Peyer's patch (tissue), 4 donors: ENCODE measurements around the gene POLA1. TPM values are rescaled to one million over a fixed set of nuclear protein-coding genes. Genes with fewer than 3 reads are reported as not detected.

Source experiments
- DNase-seq, 3 donors: peaks; one replicate each; pipeline ENCODE4 v3.0.0-alpha.2; 2017 to 2019
- H3K27ac ChIP-seq, 4 donors: fragments of 200-600 bp; sonication (generic); one replicate each; pipeline ENCODE4 v1.5.1; 2016 to 2019
- H3K27me3 ChIP-seq, 2 donors: fragments of 200-600 bp; sonication (generic); one replicate each; pipeline ENCODE4 v1.5.1; 2019
- H3K36me3 ChIP-seq, 3 donors: fragments of 200-600 bp; sonication (generic); one replicate each; pipeline ENCODE4 v1.5.1; 2016 to 2019
- H3K4me1 ChIP-seq, 4 donors: fragments of 200-600 bp; sonication (generic); one replicate each; pipeline ENCODE4 v1.5.1; 2016 to 2019
- H3K4me3 ChIP-seq, 4 donors: fragments of 200-600 bp; sonication (generic); 1 replicate in 3 of 4; 2 replicates in 1 of 4; pipeline ENCODE4 v1.5.1; 2016 to 2019; ENCODE audit warnings: mild to moderate bottlenecking in 1 of 4
- H3K9me3 ChIP-seq, 4 donors: fragments of 200-600 bp; sonication (generic); one replicate each; pipeline ENCODE4 v1.5.1; 2016 to 2019; ENCODE audit warnings: mild to moderate bottlenecking in 1 of 4
- CTCF ChIP-seq, 6 experiments: fragments of 450-650 bp in 4 of 6; fragments of 200-600 bp in 2 of 6; sonication (generic) in 1 of 6; IDR thresholded peaks; one replicate each; pipeline ENCODE4 v1.5.1; 2017 to 2019; ENCODE audit warnings: antibody characterized with exemption in 6 of 6, mild to moderate bottlenecking in 3 of 6, moderate library complexity in 1 of 6
- POLR2A ChIP-seq, 2 donors: fragments of 450-650 bp; IDR thresholded peaks; one replicate each; pipeline ENCODE4 v1.5.1; 2017; ENCODE audit warnings: antibody characterized with exemption in 2 of 2, mild to moderate bottlenecking in 2 of 2, moderate library complexity in 2 of 2
- total RNA-seq, 4 donors: library from RNA; depleted of rRNA; stranded (reverse); fragments of >200 nt; gene quantifications; one replicate each; pipeline ENCODE4 v1.1.0, GENCODE V29; 2016

The POLA1 gene
- total RNA-seq, 4 donors from 2014 or later, result 5.3 to 51.2 (median 9.5) TPM

- no peaks in the 10 kb centered on the region for H3K9me3 ChIP-seq
- no peak for TF ChIP-seq CTCF (IDR thresholded peaks at IDR 0.05)
- no peak for TF ChIP-seq POLR2A (IDR thresholded peaks at IDR 0.05)
- no peak overlapping the region for H3K4me3 ChIP-seq
- H3K27ac ChIP-seq, result no peak overlapping the region
- no peaks in the 10 kb centered on the region for H3K27me3 ChIP-seq
- no peak for DNase-seq
- H3K4me1 ChIP-seq, result no peaks in the 10 kb centered on the region
- no peaks in the 10 kb centered on the region for H3K36me3 ChIP-seq
These were observed 270.1 kb downstream of the POLA1 start for GRCh38 chrX:24963823-24964222.

GRCh38 chrX:24965372-24965771, 271.7 kb downstream of the POLA1 start:
- TF ChIP-seq POLR2A (IDR thresholded peaks at IDR 0.05), result no peak
- no peak for TF ChIP-seq CTCF (IDR thresholded peaks at IDR 0.05)
- no peaks in the 10 kb centered on the region for H3K27me3 ChIP-seq
- no peaks in the 10 kb centered on the region for H3K36me3 ChIP-seq
- no peak for DNase-seq
- no peaks in the 10 kb centered on the region for H3K4me1 ChIP-seq
- H3K27ac ChIP-seq, result no peak overlapping the region
- H3K9me3 ChIP-seq, result no peaks in the 10 kb centered on the region
- H3K4me3 ChIP-seq, result no peak overlapping the region

GRCh38 chrX:24969812-24970211, 276.1 kb downstream of the POLA1 start:
- no peak for TF ChIP-seq POLR2A (IDR thresholded peaks at IDR 0.05)
- TF ChIP-seq CTCF (IDR thresholded peaks at IDR 0.05), result no peak
- H3K4me3 ChIP-seq, result no peak overlapping the region
- no peaks in the 10 kb centered on the region for H3K4me1 ChIP-seq
- no peak overlapping the region for H3K27ac ChIP-seq
- no peaks in the 10 kb centered on the region for H3K27me3 ChIP-seq
- no peaks in the 10 kb centered on the region for H3K36me3 ChIP-seq
- no peaks in the 10 kb centered on the region for H3K9me3 ChIP-seq
- DNase-seq, result no peak

GRCh38 chrX:24979081-24979480, 285.4 kb downstream of the POLA1 start:
- DNase-seq, result no peak
- Histone ChIP-seq H3K4me1 (no peaks in the 10 kb centered on the region), H3K4me3 (no peak overlapping the region), H3K27me3 (no peaks in the 10 kb centered on the region), H3K27ac (no peak overlapping the region), H3K9me3 (no peaks in the 10 kb centered on the region), H3K36me3 (no peaks in the 10 kb centered on the region)
- no peak for TF ChIP-seq POLR2A (IDR thresholded peaks at IDR 0.05)
- no peak for TF ChIP-seq CTCF (IDR thresholded peaks at IDR 0.05)

- H3K4me3 ChIP-seq, result no peak overlapping the region
- no peaks in the 10 kb centered on the region for H3K27me3 ChIP-seq
- DNase-seq, result no peak
- TF ChIP-seq CTCF (IDR thresholded peaks at IDR 0.05) (no peak), POLR2A (IDR thresholded peaks at IDR 0.05) (no peak)
- H3K36me3 ChIP-seq, result no peaks in the 10 kb centered on the region
- H3K9me3 ChIP-seq, result no peaks in the 10 kb centered on the region
- no peak overlapping the region for H3K27ac ChIP-seq
- no peaks in the 10 kb centered on the region for H3K4me1 ChIP-seq
These were observed 287.3 kb downstream of the POLA1 start for GRCh38 chrX:24981030-24981429.

GRCh38 chrX:24982306-24982965, 288.7 kb downstream of the POLA1 start:
- DNase-seq, result no peak
- Histone ChIP-seq H3K4me1 (no peaks in the 10 kb centered on the region), H3K9me3 (no peaks in the 10 kb centered on the region), H3K27me3 (no peaks in the 10 kb centered on the region), H3K36me3 (no peaks in the 10 kb centered on the region), H3K4me3 (no peak overlapping the region), H3K27ac (no peak overlapping the region)
- TF ChIP-seq CTCF (IDR thresholded peaks at IDR 0.05) (no peak), POLR2A (IDR thresholded peaks at IDR 0.05) (no peak)
